H1 (cell line): ENCODE data around the gene FAM53A.

Experiments
- ASH2L ChIP-seq: fragments of 200-600, 300-600 bp; sonication (generic); IDR thresholded peaks from one replicate; pipeline ENCODE4 v1.7.1; 2017; ENCODE audit warnings: low read length
- ATF3 ChIP-seq: IDR thresholded peaks from 2 replicates; pipeline ENCODE4 v1.6.1; 2011; ENCODE audit warnings: low read depth, mild to moderate bottlenecking, low read length; ENCODE audit not compliant: insufficient read depth
- CTCF ChIP-seq, 3 experiments: IDR thresholded peaks; 1 replicate in 2 of 3; 2 replicates in 1 of 3; pipeline versions ENCODE4 v1.5.1 to v1.6.1; 2011; ENCODE audit warnings: low read length in 3 of 3, mild to moderate bottlenecking in 3 of 3, inconsistent platforms in 2 of 3, low read depth in 1 of 3, moderate library complexity in 1 of 3; ENCODE audit not compliant: insufficient read depth in 1 of 3; ENCODE audit errors: control extremely low read depth in 1 of 3
- EZH2 ChIP-seq: fragments of 200-600 bp; sonication (generic); IDR thresholded peaks from 2 replicates; pipeline ENCODE4 v1.7.1; 2012; ENCODE audit warnings: low read depth, mild to moderate bottlenecking, moderate library complexity, low read length, inconsistent platforms; ENCODE audit not compliant: severe bottlenecking
- GTF2F1 ChIP-seq: IDR thresholded peaks from 2 replicates; pipeline ENCODE4 v1.6.1; 2012; ENCODE audit warnings: low read depth, low read length, improper control_type of control experiment, borderline replicate concordance
- HDAC6 ChIP-seq: IDR thresholded peaks from one replicate; pipeline ENCODE4 v1.7.1; 2012; ENCODE audit warnings: low read depth, mild to moderate bottlenecking, inconsistent platforms, low read length, moderate library complexity
- JUND ChIP-seq: IDR thresholded peaks from 2 replicates; pipeline ENCODE4 v1.6.1; 2011; ENCODE audit warnings: mild to moderate bottlenecking, improper control_type of control experiment, low read length
- KDM4A ChIP-seq: IDR thresholded peaks from one replicate; pipeline ENCODE4 v1.7.1; 2012; ENCODE audit warnings: low read depth, mild to moderate bottlenecking, moderate library complexity, low read length, inconsistent platforms; ENCODE audit not compliant: severe bottlenecking
- POLR2A ChIP-seq, 2 experiments: IDR thresholded peaks; 1 replicate in 1 of 2; 2 replicates in 1 of 2; pipeline ENCODE4 v1.6.1; 2011; ENCODE audit warnings: low read depth in 2 of 2, low read length in 2 of 2, mild to moderate bottlenecking in 2 of 2; ENCODE audit errors: control extremely low read depth in 1 of 2
- POLR2AphosphoS5 ChIP-seq: IDR thresholded peaks from 2 replicates; pipeline ENCODE4 v1.6.1; 2011; ENCODE audit warnings: low read depth, low read length
- SP1 ChIP-seq: IDR thresholded peaks from 2 replicates; pipeline ENCODE4 v1.6.1; 2011; ENCODE audit warnings: low read depth, low read length
- SUZ12 ChIP-seq: fragments of 200-600 bp; sonication (generic); IDR thresholded peaks from 2 replicates; pipeline ENCODE4 v1.6.1; 2012; ENCODE audit warnings: mild to moderate bottlenecking, inconsistent platforms, low read length, moderate library complexity, mixed read lengths
- TCF12 ChIP-seq: IDR thresholded peaks from 2 replicates; pipeline ENCODE4 v1.6.1; 2011; ENCODE audit warnings: low read depth, mild to moderate bottlenecking, low read length
- USF2 ChIP-seq: IDR thresholded peaks from 2 replicates; pipeline ENCODE4 v1.6.1; 2011; ENCODE audit warnings: low read length, improper control_type of control experiment

- TF ChIP-seq POLR2AphosphoS5 (no peak), GTF2F1 (no peak), CTCF (IDR thresholded peaks at IDR 0.05; ENCODE audit: control extremely low read depth in 1 of 3, insufficient read depth in 1 of 3, low read depth in 1 of 3, low read length in 3 of 3) (no peak), ASH2L (no peak), SUZ12 (no peak), USF2 (no peak), TCF12 (no peak), EZH2 (no peak), ATF3 (no peak), SP1 (no peak), HDAC6 (no peak), POLR2A (IDR thresholded peaks at IDR 0.05; ENCODE audit: control extremely low read depth in 1 of 2, low read depth in 2 of 2, low read length in 2 of 2) (no peak), KDM4A (no peak), JUND (no peak)
Observed at GRCh38 chr4:1651609-1652008, 32.5 kb downstream of the FAM53A start.
